ENCODE data around the gene STPG1. TPM values are rescaled to one million over a fixed set of nuclear protein-coding genes. Genes with fewer than 3 reads are reported as not detected.

The STPG1 gene
- polyA plus RNA-seq, 2 donors: 4.8 to 8.8 TPM

DNA sequence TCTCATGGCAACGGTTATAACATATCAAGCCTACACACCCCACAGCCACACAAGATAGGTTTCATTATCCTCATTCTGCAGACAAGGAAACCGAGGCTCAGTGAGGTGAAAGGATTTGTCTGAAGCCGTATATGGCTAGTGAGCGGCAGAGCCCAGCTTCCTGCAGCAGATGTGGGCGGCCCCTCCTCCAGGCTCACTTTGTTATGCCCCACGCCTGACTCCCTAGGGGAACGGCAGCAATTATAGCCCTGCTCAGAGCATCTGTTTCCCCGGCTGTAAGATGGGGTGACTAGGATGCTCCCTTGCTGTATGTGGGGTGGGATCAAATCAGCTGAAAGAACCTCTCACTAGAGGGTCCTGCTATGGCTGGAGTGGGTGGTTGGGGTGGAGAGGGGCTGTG lies 72.3 kb downstream of the STPG1 start:
- Histone ChIP-seq H3K4me3 (ENCODE audit: low read depth in 1 of 2, low read length in 2 of 2) (no peak overlapping the region), H3K27me3 (ENCODE audit: control insufficient read depth in 1 of 2, insufficient read depth in 2 of 2, low read length in 2 of 2) (no peaks in the 10 kb centered on the region), H3K4me1 (ENCODE audit: control insufficient read depth in 2 of 2, insufficient read depth in 2 of 2, low read length in 1 of 2) (peaks cover 0 to 2% of the 10 kb centered on the region in 2 donors), H3K27ac (ENCODE audit: low read depth in 2 of 2, low read length in 1 of 2) (no peak overlapping the region), H3K36me3 (ENCODE audit: control insufficient read depth in 2 of 2, insufficient read depth in 2 of 2, low read length in 1 of 2) (peaks cover 0 to 62% of the 10 kb centered on the region in 2 donors), H3K9me3 (ENCODE audit: control insufficient read depth in 2 of 2, insufficient read depth in 1 of 2, low read depth in 1 of 2, low read length in 1 of 2) (no peaks in the 10 kb centered on the region)
- 74 to 75% methylated on average over 8 of the region's 8 CpGs for WGBS, 2 donors

DNA sequence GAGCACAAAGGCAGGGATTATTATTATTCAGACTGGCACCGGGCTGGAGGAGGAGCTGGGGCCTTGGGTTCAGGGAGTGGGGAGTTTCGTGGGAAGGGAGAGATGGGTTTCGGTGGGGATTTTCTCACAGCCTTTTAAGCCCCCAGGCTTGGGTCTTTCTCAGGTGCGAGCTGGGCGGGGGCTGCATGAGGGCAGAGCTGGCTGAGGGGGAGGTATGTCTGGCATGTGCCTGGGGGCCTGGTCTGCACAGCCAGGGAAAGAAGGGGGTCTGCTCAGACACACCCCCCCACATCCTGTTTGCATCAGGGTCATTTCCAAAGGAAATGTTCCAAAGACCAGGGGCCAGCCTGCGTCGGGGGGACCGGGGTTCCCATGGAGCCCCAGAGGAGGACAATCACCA lies 72.8 kb downstream of the STPG1 start:
- H3K4me3 ChIP-seq (ENCODE audit: low read depth in 1 of 2, low read length in 2 of 2): no peak overlapping the region
- peaks cover 0 to 2% of the 10 kb centered on the region in 2 donors for H3K4me1 ChIP-seq (ENCODE audit: control insufficient read depth in 2 of 2, insufficient read depth in 2 of 2, low read length in 1 of 2)

DNA sequence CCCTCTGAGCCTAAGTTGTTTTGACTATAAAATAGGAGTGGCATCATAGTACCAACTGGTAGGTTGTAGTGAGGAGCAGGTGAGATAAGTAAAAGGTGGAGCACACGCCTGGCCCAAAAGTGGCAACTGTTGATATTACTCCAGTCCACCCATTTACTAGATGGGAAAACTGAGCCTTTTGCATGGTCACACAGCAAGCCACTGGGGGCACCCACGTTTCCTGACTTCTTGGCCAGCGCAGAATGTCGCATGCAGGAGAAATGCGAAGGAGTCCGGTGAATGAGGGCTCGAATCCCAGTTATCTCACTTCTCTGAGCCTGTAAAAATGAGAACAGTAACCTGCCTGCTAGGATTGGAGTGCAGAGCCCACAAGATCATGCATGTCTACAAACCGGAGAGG lies 73.6 kb downstream of the STPG1 start:
- 68 to 77% methylated on average over 8 of the region's 8 CpGs for WGBS, 2 donors
- H3K27me3 ChIP-seq (ENCODE audit: control insufficient read depth in 1 of 2, insufficient read depth in 2 of 2, low read length in 2 of 2): no peaks in the 10 kb centered on the region
- peaks cover 0 to 59% of the 10 kb centered on the region in 2 donors for H3K36me3 ChIP-seq (ENCODE audit: control insufficient read depth in 2 of 2, insufficient read depth in 2 of 2, low read length in 1 of 2)
- no peak overlapping the region for H3K27ac ChIP-seq (ENCODE audit: low read depth in 2 of 2, low read length in 1 of 2)
- no peaks in the 10 kb centered on the region for H3K9me3 ChIP-seq (ENCODE audit: control insufficient read depth in 2 of 2, insufficient read depth in 1 of 2, low read depth in 1 of 2, low read length in 1 of 2)
- H3K4me3 ChIP-seq (ENCODE audit: low read depth in 1 of 2, low read length in 2 of 2): no peak overlapping the region
- H3K4me1 ChIP-seq (ENCODE audit: control insufficient read depth in 2 of 2, insufficient read depth in 2 of 2, low read length in 1 of 2): peaks cover 0 to 2% of the 10 kb centered on the region in 2 donors

More for the DNA sequence above, 72.8 kb downstream of the STPG1 start:
- WGBS, 2 donors: 73 to 75% methylated on average over 8 of the region's 8 CpGs
- H3K36me3 ChIP-seq (ENCODE audit: control insufficient read depth in 2 of 2, insufficient read depth in 2 of 2, low read length in 1 of 2): peaks cover 0 to 61% of the 10 kb centered on the region in 2 donors
- no peaks in the 10 kb centered on the region for H3K27me3 ChIP-seq (ENCODE audit: control insufficient read depth in 1 of 2, insufficient read depth in 2 of 2, low read length in 2 of 2)
- H3K9me3 ChIP-seq (ENCODE audit: control insufficient read depth in 2 of 2, insufficient read depth in 1 of 2, low read depth in 1 of 2, low read length in 1 of 2): no peaks in the 10 kb centered on the region
- no peak overlapping the region for H3K27ac ChIP-seq (ENCODE audit: low read depth in 2 of 2, low read length in 1 of 2)

DNA sequence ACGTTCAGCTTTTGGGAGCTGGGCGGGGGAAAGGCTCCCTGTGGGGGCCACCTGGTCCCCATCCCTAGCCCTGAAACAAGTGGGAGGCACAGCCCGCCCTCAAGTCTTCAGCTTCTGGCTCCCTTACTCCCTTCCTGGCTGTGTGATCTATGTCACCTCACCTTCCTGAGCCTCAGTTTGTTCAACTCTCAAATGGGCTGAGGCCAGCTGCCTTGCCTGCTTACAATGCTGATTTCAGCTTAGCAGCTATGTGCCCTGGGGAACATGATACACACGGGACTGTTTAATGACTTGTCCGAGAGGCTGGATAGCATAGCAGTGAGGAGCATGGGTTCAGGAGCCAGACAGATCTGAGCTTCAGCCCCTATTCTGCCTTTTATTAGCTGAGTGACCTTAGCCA lies 75.1 kb downstream of the STPG1 start:
- no peaks in the 10 kb centered on the region for H3K27me3 ChIP-seq (ENCODE audit: control insufficient read depth in 1 of 2, insufficient read depth in 2 of 2, low read length in 2 of 2)
- peak overlapping the region in 1 of 2 donors; percentile 43 for H3K27ac ChIP-seq (ENCODE audit: low read depth in 2 of 2, low read length in 1 of 2)
- H3K9me3 ChIP-seq (ENCODE audit: control insufficient read depth in 2 of 2, insufficient read depth in 1 of 2, low read depth in 1 of 2, low read length in 1 of 2): no peaks in the 10 kb centered on the region
- 80 to 85% methylated on average over 5 of the region's 5 CpGs for WGBS, 2 donors
- peaks cover 0 to 2% of the 10 kb centered on the region in 2 donors for H3K4me1 ChIP-seq (ENCODE audit: control insufficient read depth in 2 of 2, insufficient read depth in 2 of 2, low read length in 1 of 2)
- peaks cover 0 to 47% of the 10 kb centered on the region in 2 donors for H3K36me3 ChIP-seq (ENCODE audit: control insufficient read depth in 2 of 2, insufficient read depth in 2 of 2, low read length in 1 of 2)
- H3K4me3 ChIP-seq (ENCODE audit: low read depth in 1 of 2, low read length in 2 of 2): no peak overlapping the region

DNA sequence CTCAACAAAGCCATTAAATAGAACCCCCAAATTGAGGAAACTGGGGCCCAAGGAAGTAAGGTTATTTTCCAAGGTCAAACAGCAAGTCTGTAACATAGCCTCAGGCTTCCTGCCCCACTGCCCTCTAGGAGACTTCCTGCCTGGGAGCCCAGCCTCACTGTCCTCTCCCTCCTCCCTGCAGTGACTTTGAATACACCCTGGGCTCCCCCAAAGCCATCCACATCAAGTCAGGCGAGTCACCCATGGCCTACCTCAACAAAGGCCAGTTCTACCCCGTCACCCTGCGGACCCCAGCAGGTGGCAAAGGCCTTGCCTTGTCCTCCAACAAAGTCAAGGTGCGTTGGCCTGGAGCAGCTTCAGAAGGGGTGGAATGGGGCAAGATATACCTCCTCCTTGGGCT lies 76.1 kb downstream of the STPG1 start:
- peaks cover 0 to 47% of the 10 kb centered on the region in 2 donors for H3K36me3 ChIP-seq (ENCODE audit: control insufficient read depth in 2 of 2, insufficient read depth in 2 of 2, low read length in 1 of 2)
- H3K4me3 ChIP-seq (ENCODE audit: low read depth in 1 of 2, low read length in 2 of 2): no peak overlapping the region
- peaks cover 0 to 2% of the 10 kb centered on the region in 2 donors for H3K4me1 ChIP-seq (ENCODE audit: control insufficient read depth in 2 of 2, insufficient read depth in 2 of 2, low read length in 1 of 2)
- H3K9me3 ChIP-seq (ENCODE audit: control insufficient read depth in 2 of 2, insufficient read depth in 1 of 2, low read depth in 1 of 2, low read length in 1 of 2): no peaks in the 10 kb centered on the region
- 96 to 99% methylated on average over 4 of the region's 4 CpGs for WGBS, 2 donors
- H3K27ac ChIP-seq (ENCODE audit: low read depth in 2 of 2, low read length in 1 of 2): no peak overlapping the region
- no peaks in the 10 kb centered on the region for H3K27me3 ChIP-seq (ENCODE audit: control insufficient read depth in 1 of 2, insufficient read depth in 2 of 2, low read length in 2 of 2)

DNA sequence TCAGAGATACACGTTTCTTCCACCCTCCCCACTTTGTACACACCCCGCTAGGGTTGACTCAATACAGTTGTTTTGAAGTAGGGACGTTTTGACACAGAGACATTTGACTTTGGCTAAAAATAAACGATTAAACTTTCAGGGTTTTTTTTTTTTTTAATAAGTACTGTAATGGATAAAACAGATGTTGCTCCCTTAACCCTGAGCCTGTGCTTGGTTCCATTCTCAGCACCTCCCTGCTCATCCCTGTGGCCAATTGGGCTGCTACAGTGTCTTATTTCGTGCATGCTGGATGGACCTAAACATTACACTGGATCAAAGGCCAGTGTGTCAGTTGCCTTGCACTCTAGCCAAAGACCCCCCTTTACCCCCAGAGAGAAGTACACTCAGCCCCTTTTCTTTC lies 77.5 kb downstream of the STPG1 start:
- no peak overlapping the region for H3K4me3 ChIP-seq (ENCODE audit: low read depth in 1 of 2, low read length in 2 of 2)
- WGBS, 2 donors: 56 to 57% methylated on average over 5 of the region's 5 CpGs
- peaks cover 0 to 46% of the 10 kb centered on the region in 2 donors for H3K36me3 ChIP-seq (ENCODE audit: control insufficient read depth in 2 of 2, insufficient read depth in 2 of 2, low read length in 1 of 2)
- H3K9me3 ChIP-seq (ENCODE audit: control insufficient read depth in 2 of 2, insufficient read depth in 1 of 2, low read depth in 1 of 2, low read length in 1 of 2): no peaks in the 10 kb centered on the region
- no peak overlapping the region for H3K27ac ChIP-seq (ENCODE audit: low read depth in 2 of 2, low read length in 1 of 2)
- peaks cover 0 to 2% of the 10 kb centered on the region in 2 donors for H3K4me1 ChIP-seq (ENCODE audit: control insufficient read depth in 2 of 2, insufficient read depth in 2 of 2, low read length in 1 of 2)
- no peaks in the 10 kb centered on the region for H3K27me3 ChIP-seq (ENCODE audit: control insufficient read depth in 1 of 2, insufficient read depth in 2 of 2, low read length in 2 of 2)

DNA sequence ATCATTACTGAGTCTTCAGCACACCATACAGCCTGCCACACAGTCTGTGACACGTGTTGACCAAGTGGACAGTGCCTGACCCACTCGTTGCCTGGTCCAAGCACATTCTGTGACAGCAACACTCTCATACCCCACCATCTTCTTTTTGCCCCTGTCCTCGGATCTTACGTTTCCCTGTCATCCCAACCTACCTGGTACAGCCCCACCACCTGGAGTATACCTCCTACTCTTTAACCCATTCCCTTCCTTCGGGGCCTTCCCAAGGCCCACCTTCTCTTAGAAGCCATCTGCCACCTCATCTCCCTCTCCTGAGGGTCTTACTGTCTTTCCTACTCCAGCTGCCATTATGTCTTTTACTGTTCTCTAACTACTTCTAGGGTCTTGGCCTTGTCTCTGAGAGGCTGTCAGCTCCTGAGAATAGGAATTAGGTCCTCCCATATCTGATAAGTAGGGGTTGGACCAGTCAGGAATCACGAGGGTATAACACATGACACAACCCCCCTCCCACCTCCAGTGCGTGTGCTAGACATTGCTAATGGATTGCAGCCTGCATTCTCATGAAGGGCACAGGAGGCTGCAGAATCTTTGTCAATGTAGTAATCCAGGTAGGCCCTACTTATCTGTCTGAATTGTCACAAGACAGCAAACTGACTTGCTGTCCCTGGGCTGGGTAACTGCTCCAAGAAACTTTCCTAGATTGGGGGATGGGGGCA lies 81.5 kb downstream of the STPG1 start:
- no peaks in the 10 kb centered on the region for H3K9me3 ChIP-seq (ENCODE audit: control insufficient read depth in 2 of 2, insufficient read depth in 1 of 2, low read depth in 1 of 2, low read length in 1 of 2)
- H3K27ac ChIP-seq (ENCODE audit: low read depth in 2 of 2, low read length in 1 of 2): no peak overlapping the region
- WGBS, 2 donors: 85% methylated on average over 7 of the region's 7 CpGs
- no peaks in the 10 kb centered on the region for H3K4me1 ChIP-seq (ENCODE audit: control insufficient read depth in 2 of 2, insufficient read depth in 2 of 2, low read length in 1 of 2)
- no peak overlapping the region for H3K4me3 ChIP-seq (ENCODE audit: low read depth in 1 of 2, low read length in 2 of 2)
- H3K27me3 ChIP-seq (ENCODE audit: control insufficient read depth in 1 of 2, insufficient read depth in 2 of 2, low read length in 2 of 2): no peaks in the 10 kb centered on the region
- peaks cover 0 to 32% of the 10 kb centered on the region in 2 donors for H3K36me3 ChIP-seq (ENCODE audit: control insufficient read depth in 2 of 2, insufficient read depth in 2 of 2, low read length in 1 of 2)

DNA sequence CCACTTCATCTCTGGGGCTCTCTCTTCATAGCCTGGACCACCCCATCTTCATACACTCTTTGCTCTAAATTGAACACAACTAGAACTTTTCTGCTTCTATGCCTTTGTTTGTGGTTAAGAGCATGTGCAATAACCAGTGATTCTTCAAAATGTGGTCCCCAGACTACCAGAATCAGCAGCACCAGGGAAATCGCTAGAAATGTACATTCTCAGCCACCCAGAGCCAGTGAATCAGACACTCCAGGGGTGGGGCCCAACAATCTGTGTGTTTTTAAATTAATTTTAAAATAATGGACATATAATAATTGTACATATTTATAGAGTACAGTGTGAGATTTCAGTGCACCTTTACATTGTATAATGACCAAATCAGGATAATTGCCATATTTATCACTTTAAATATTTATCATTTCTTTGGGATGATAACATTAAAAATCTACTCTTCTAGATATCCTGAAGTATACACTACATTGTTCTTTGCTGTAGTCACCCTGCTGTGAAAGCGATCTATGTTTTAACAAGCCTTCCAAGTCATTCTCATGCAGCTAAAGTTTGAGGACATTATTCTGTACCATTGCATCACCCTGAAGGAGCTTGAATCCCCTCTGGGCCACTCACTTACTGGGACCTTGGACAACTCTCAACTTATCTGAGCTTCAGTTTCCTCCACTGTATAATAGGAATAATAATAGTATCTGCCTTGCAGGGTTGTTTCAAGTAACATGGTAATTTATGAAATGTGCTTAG lies 83.6 kb downstream of the STPG1 start:
- Histone ChIP-seq H3K4me1 (ENCODE audit: control insufficient read depth in 2 of 2, insufficient read depth in 2 of 2, low read length in 1 of 2) (peaks cover 0 to 4% of the 10 kb centered on the region in 2 donors), H3K9me3 (ENCODE audit: control insufficient read depth in 2 of 2, insufficient read depth in 1 of 2, low read depth in 1 of 2, low read length in 1 of 2) (no peaks in the 10 kb centered on the region), H3K27ac (ENCODE audit: low read depth in 2 of 2, low read length in 1 of 2) (peak overlapping the region in 1 of 2 donors; percentile 33), H3K36me3 (ENCODE audit: control insufficient read depth in 2 of 2, insufficient read depth in 2 of 2, low read length in 1 of 2) (peaks cover 0 to 23% of the 10 kb centered on the region in 2 donors), H3K4me3 (ENCODE audit: low read depth in 1 of 2, low read length in 2 of 2) (no peak overlapping the region), H3K27me3 (ENCODE audit: control insufficient read depth in 1 of 2, insufficient read depth in 2 of 2, low read length in 2 of 2) (no peaks in the 10 kb centered on the region)
- WGBS, 2 donors: 79 to 86% methylated on average over 2 of the region's 2 CpGs

DNA sequence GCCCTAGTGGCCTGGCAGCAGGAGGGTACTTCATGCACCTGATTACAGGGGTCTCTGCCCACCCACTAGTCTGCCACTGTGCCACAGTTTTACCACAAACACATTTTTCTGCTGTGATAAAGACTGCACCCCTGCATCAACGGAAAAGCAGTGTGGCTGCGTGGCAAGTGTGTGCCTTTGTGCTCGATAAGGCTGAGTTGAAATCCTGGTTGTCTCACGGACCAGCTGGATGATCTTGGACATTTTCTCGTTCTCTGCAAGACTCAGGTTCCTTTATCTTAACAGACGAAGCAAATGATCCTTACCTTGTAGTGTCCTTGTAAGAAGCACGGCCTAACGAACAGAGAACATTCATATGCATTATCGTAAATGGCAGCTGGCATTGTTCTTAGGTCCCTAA lies 84.3 kb downstream of the STPG1 start:
- Histone ChIP-seq H3K4me1 (ENCODE audit: control insufficient read depth in 2 of 2, insufficient read depth in 2 of 2, low read length in 1 of 2) (peaks cover 0 to 4% of the 10 kb centered on the region in 2 donors), H3K27me3 (ENCODE audit: control insufficient read depth in 1 of 2, insufficient read depth in 2 of 2, low read length in 2 of 2) (no peaks in the 10 kb centered on the region), H3K4me3 (ENCODE audit: low read depth in 1 of 2, low read length in 2 of 2) (no peak overlapping the region), H3K9me3 (ENCODE audit: control insufficient read depth in 2 of 2, insufficient read depth in 1 of 2, low read depth in 1 of 2, low read length in 1 of 2) (no peaks in the 10 kb centered on the region), H3K36me3 (ENCODE audit: control insufficient read depth in 2 of 2, insufficient read depth in 2 of 2, low read length in 1 of 2) (peaks cover 0 to 20% of the 10 kb centered on the region in 2 donors), H3K27ac (ENCODE audit: low read depth in 2 of 2, low read length in 1 of 2) (peak overlapping the region in 1 of 2 donors; percentile 33)
- WGBS, 2 donors: 81 to 83% methylated on average over 9 of the region's 9 CpGs
